Dermis microvascular lymphatic vessel endothelial cell (primary cell): ENCODE data around the gene SH3RF3. TPM values are rescaled to one million over a fixed set of nuclear protein-coding genes. Genes with fewer than 3 reads are reported as not detected.
A peak's percentile ranks its signal among the peaks of the same experiment; 100 is the strongest.

ENCODE experiments used
- DNase-seq, 2 donors: peaks; one replicate each; pipeline versions ENCODE4 v3.0.0 to v3.0.0-alpha.2; 2010; ENCODE audit warnings: low read depth in 2 of 2
- total RNA-seq: library from RNA; depleted of rRNA; stranded (reverse); fragments of >200 nt; gene quantifications from 2 replicates; pipeline ENCODE4 v1.2.1, GENCODE V29; 2014

SH3RF3 gene
- total RNA-seq, 1 donor from 2014 or later = 4.5 TPM

- no peak for DNase-seq
These were observed 318.3 kb downstream of the SH3RF3 start for GRCh38 chr2:109447251-109447661.

- peak in 1 of 2 donors; percentile 31 for DNase-seq
These were observed 318.8 kb downstream of the SH3RF3 start for GRCh38 chr2:109447776-109448175.

GRCh38 chr2:109448207-109448606 is 319.2 kb downstream of the SH3RF3 start:
- DNase-seq = no peak

GRCh38 chr2:109448946-109449788 is 320.2 kb downstream of the SH3RF3 start:
- no peak for DNase-seq

GRCh38 chr2:109450574-109451273 is 321.7 kb downstream of the SH3RF3 start:
- no peak for DNase-seq

GRCh38 chr2:109451671-109452070 is 322.7 kb downstream of the SH3RF3 start:
- DNase-seq = no peak

GRCh38 chr2:109452318-109453305 is 323.6 kb downstream of the SH3RF3 start:
- no peak for DNase-seq

- DNase-seq = no peak
These were observed 324.5 kb downstream of the SH3RF3 start for GRCh38 chr2:109453371-109453995.

- no peak for DNase-seq
These were observed 325.3 kb downstream of the SH3RF3 start for GRCh38 chr2:109454304-109454703.

GRCh38 chr2:109454765-109455394 is 325.9 kb downstream of the SH3RF3 start:
- no peak for DNase-seq

- DNase-seq = no peak
These were observed 327.0 kb downstream of the SH3RF3 start for GRCh38 chr2:109455731-109456691.

- DNase-seq = no peak
These were observed 327.8 kb downstream of the SH3RF3 start for GRCh38 chr2:109456776-109457175.

- no peak for DNase-seq
These were observed 328.4 kb downstream of the SH3RF3 start for GRCh38 chr2:109457366-109457765.

- no peak for DNase-seq
These were observed 328.8 kb downstream of the SH3RF3 start for GRCh38 chr2:109457794-109458193.

GRCh38 chr2:109458512-109458911 is 329.5 kb downstream of the SH3RF3 start:
- no peak for DNase-seq

GRCh38 chr2:109459485-109459884 is 330.5 kb downstream of the SH3RF3 start:
- DNase-seq = no peak

GRCh38 chr2:109460553-109461324 is 331.7 kb downstream of the SH3RF3 start:
- no peak for DNase-seq

- no peak for DNase-seq
These were observed 334.2 kb downstream of the SH3RF3 start for GRCh38 chr2:109463236-109463635.

GRCh38 chr2:109463891-109464290 is 334.9 kb downstream of the SH3RF3 start:
- no peak for DNase-seq
